ENCODE measurements around the gene RAD21L1. TPM values are rescaled to one million over a fixed set of nuclear protein-coding genes. Genes with fewer than 3 reads are reported as not detected.

Gene RAD21L1
- total RNA-seq, 1 donor from 2014 or later, result not detected

Other genes with a start within 250 kb of the RAD21L1 start
- gene RSPO4, start 223.7 kb upstream of the RAD21L1 start, total RNA-seq, result 7.5 to 9.5 TPM (median 8.9 TPM) in 3 replicates
- 81.6 to 90.3 TPM (median 86.0 TPM) in 3 replicates for gene PSMF1, start 107.4 kb upstream of the RAD21L1 start, total RNA-seq
- gene TMEM74B, start 41.1 kb upstream of the RAD21L1 start, total RNA-seq, result 0.85 to 1.1 TPM (median 0.95 TPM) in 3 replicates
- gene C20orf202, start 22.6 kb upstream of the RAD21L1 start, total RNA-seq, result 0.22 to 0.27 TPM in 2 of 3 replicates, not detected in the other
- 3.0 to 3.4 TPM (median 3.3 TPM) in 3 replicates for gene SNPH, start 40.2 kb downstream of the RAD21L1 start, total RNA-seq
- 1.8 to 3.4 TPM (median 2.9 TPM) in 3 replicates for gene SDCBP2, start 103.1 kb downstream of the RAD21L1 start, total RNA-seq
- 130 to 135 TPM (median 132 TPM) in 3 replicates for gene FKBP1A, start 167.0 kb downstream of the RAD21L1 start, total RNA-seq
- 73.7 to 76.7 TPM (median 74.8 TPM) in 3 replicates for gene NSFL1C, start 240.8 kb downstream of the RAD21L1 start, total RNA-seq

Data from mesothelial cell of epicardium (in vitro differentiated cells).